CD4-positive, alpha-beta T cell treated with Interferon gamma for 1 hour (primary cell): Measurements from ENCODE around the gene CABP1.

Source experiments
- DNase-seq: peaks from one replicate; pipeline ENCODE4 v3.0.0-alpha.2; 2020

Gene CABP1

DNA sequence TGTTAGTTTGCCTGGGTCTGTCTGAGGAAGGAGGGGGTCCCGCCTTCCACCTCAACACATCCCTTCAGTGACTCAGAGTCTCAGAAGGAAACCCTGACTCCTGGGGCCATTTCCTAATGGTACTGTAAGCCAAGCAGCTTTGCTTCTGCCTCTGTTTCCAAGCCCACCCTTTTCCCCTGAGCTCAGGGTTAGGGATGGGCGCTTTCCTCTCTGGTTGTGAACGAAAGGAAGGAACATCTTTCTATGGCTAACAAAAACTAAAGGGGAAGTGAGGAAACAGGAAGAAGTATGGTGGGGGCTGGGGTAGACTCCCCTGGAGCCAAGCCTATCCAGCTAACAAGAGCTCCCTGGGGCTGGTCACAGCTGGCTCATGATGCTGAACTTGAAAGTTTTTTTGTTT is 58.2 kb downstream of the CABP1 start:
- DNase-seq = no peak

DNA sequence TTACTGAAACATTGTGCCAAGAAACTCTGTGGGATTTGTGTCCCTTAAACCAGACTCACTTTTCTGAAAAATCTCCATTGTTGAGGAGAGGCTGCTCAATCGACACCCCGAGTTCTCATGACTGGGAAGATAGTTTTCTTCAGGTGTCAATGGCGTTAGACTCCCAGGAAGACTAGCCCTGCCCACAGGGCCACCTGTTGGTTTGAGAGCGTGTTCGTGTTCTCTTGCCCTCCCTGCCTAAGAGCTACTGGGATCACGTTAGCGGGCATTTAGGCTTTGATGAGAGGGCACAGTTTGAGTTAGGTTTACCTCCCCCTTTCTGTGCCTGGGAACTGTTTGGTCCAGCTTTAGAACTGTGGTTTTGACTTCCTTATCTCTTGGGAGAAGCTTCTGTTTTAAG is 59.1 kb downstream of the CABP1 start:
- DNase-seq = no peak

DNA sequence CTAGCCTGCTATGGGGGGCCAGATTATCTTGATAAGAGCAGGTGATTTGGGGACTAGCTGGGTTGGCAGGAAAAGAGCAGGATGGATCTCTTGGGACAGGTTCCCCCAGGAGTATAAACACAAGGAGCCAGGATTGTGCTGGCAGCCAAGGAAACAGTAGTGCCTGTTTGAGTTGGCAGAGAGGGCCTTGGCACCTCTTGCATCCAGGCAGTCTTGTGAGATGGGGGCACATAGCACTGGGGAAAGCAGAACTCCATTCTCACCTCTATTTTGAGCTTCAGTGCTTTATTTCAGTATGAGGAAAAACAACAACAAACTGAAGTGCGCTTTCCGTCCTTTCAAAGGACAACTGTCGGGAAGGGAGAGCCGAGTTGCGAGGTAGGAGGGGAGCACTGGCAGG is 60.5 kb downstream of the CABP1 start:
- no peak for DNase-seq

DNA sequence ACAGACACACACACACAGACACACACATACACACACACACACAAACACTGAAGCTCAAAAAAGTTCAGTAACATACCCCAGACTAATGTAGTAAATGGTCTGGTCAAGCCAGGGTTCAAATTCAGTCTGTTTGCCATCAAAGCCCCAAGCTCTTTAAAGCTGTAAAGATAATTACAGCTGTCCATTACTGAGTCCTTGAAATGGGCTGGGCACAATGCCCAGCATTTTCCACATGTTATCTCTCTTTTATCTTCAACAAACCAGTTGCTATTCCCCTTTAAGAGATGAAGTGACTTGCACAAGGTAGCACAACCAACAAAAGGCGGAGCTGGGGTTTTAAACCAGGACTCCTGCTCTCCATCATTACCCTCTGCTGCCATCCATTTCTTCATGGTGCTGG is 62.2 kb downstream of the CABP1 start:
- no peak for DNase-seq

DNA sequence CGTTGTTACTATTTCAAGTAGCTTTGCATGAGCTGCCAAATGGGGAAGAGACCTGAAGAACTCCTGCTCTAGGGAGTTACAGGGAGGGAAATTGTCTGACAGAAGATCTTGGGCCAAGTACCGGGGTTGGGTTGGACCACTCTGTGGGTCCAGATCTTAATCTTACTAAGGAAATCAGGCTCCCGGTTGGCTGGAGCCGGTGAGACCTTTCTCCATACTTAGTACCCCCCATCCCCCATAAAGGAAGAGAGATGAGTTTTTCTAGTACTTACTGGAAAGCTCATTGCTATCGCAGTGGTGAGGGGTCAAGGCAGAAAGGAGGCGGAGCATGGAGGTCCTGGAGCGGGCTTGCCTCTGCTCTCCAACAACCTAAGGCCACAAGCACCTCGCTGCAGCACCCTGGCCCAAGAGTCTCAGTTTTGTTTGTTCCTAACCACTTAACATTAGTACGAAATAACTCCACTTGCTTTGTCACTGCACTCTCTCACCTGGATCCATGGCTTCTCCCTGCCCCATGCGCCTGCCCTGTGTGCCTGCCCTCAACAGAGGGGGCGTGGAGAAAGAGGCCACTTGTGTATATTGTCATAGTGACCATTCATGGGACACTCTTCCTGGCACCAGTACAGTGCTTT is 63.0 kb downstream of the CABP1 start:
- no peak for DNase-seq

DNA sequence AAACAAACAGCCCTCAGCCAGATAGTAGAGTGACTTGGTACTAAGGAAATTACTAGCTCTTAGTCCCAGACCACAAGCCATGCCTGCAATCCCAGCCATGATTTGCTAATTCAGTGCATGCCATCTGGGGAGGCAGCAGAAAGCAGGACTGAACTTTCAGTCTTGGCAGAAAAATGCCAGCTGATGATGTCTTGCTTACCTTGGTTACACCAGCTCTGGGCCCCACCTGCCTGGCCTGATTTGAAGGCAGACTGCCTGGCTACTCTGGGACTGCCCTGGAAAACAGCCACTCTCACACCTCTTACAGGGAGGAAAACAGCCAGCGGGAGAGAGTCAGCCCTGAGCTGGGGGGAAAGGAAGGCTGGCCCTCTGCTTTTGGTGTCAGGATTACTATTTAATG is 65.2 kb downstream of the CABP1 start:
- DNase-seq = no peak

DNA sequence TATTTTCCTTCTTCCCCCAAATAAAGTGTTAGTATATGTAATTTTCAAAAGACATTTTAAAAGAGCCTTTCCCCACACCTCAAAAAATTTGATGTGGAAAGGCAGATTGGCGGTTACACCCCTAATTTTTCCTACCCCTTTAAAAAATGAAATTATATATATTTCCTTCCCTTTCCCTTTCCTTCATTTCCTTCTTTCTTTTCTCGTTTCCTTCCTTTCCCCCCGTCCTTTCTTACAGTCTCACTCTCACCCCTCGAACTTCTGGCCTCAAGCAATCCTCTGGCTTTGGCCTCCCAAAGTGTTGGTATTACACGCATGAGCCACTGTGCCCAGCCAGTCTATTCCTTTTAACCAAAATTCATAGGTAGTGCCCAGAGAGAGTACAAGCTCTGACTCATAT is 65.6 kb downstream of the CABP1 start:
- DNase-seq = no peak

DNA sequence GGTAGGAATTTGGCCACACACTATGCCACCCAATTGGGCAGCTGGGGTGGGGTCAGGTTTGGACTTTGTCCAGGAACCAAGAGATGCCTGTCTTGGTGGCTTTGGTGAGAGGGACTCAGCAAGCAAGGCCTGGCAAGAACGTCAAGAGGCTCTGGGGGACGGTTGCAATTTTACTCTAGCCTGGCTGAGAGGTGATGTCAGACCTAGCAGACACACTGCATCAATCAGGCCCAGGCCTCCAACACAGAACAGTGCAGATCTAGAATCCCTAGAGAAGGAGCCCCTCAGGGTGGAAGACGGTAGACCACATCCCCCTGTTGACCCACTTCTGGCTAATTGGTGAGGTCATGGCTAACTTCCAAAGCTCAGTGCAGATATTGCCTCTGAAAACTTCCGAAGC is 68.2 kb downstream of the CABP1 start:
- no peak for DNase-seq

DNA sequence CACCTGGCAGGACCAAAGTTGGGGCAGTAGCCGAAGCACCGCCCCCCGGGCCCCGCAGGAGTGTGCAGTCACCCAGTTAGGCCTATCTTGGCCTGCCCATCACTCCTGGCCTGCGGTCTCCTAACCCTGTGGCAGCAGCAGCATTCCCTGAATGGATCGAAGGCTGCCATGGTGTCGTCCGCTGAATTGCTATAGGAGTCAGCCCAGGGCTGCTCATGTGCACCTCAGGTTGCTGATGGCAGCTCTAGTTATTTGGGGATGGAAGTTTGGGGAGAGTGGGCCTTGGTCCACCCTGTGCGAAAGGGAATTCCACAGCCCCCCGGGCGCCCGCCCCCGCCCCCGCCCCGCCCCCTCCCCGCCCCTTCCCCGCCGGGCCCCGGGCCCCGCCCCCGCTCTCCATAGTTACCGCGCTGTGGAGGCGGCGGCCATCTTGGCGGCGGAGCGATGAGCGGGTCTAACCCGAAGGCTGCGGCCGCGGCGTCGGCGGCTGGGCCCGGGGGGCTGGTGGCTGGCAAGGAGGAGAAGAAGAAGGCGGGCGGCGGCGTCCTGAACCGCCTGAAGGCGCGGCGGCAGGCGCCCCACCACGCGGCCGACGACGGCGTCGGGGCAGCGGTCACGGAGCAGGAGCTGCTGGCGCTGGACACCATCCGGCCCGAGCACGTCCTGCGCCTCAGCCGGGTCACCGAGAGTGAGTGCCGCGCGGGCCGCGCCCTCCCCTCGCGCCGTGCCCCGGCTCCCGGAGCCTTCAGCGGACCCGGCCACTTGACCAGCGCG is 69.8 kb downstream of the CABP1 start, which contains the start of gene UNC119B:
UNC119B (plus strand) TSS at position 428 of the 774 bp plus-strand sequence; CDS start at position 445, 17 bp downstream.
- DNase-seq = peak; percentile 67

DNA sequence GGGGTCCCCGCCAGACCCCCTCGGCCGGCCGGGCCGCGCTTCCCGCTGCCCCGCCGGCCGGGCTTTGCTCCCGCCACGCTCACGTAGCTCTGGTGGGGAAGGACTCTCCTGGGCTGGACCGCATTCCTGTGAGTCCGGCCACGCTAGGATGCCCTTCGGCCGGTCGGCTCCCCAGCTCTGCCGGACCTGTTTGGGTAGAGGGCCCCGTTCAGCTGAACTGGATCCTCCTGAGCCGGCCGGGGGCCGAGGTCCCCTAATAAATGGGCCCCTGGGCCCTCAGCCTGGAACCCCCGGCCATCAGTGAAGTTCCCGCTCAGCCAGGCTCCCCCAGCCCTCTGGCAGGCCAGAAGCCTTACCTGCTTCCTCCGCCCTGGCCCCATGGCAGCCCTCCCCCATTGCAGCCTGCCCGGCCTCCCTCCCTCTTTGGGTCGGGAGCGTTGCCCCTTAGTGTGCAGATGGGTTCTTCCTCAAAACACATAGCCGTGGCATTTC is 70.4 kb downstream of the CABP1 start:
- DNase-seq = no peak

DNA sequence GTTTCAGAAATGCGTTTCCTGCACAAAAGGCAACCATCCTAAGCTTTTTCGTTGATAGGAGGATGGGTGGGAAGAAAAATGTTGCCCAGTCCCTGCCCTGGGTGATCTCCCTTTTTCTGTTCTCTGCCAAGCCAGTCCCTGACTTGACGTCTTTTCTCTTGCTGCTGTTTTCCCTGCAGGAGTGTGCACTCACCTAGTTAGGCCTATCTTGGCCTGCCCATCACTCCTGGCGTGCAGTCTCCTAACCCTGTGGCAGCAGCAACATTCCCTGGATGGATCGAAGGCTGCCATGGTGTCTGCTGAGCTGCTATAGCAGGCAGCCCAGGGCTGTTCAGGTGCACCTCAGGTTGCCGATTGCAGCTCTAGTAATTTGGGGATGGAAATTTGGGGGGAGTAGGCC is 71.0 kb downstream of the CABP1 start:
- DNase-seq = no peak

DNA sequence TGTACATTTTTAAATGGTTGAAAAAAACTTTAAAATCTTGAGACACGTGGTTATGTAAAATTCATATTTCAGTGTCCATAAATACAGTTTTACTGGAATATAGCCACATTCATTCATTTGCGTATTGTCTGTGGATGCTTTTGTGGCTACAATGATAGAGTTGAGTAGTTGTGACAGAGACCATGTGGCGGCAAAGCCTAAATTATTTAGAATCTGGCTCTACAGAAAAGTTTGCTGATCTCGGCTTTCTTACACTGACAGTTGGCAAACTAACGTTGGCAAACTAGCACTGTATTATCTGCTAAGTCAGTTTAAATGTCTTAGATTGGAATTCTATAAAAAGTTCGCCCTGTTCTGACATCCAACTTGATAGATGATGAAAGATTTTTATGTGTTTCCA is 72.2 kb downstream of the CABP1 start:
- no peak for DNase-seq

DNA sequence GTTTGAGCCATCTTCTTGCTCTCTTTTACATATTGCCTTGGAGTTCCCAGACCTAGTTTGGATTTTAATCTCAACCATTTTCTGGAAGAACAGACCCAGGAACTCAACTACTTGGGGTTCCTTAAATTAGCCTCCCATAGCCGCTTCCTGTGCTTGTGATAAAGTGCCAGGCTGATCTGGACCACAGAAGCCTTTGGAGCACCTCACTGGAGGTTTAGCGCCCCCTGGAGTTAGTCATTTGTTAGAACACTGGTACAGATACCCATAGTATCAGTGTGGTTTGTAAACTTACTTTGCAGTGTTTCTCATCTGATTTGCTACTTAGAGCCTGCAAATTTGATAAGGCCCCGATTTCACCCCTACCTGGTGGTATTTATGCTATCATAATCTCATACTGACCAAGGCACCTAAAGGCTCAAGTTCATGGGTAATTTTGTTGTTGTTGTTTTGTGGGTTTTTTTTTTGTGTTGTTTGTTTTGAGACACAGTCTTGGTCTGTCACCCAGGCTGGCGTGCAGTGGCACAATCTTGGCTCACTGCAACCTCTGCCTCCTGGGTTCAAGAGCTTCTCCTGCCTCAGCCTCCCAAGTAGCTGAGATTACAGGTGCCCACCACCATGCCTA is 73.5 kb downstream of the CABP1 start:
- DNase-seq = peak; percentile 72
